ENCODE measurements around the gene BCO1. TPM values are rescaled to one million over a fixed set of nuclear protein-coding genes. Genes with fewer than 3 reads are reported as not detected.

Gene BCO1
- total RNA-seq, 2 donors from 2014 or later = 0.18 to 2.2 TPM

- no peaks in the 10 kb centered on the region for H3K27me3 ChIP-seq (replicated peaks; ENCODE audit: insufficient read depth)
- no peak for DNase-seq (ENCODE audit: low spot score)
- H3K4me3 ChIP-seq = no peak overlapping the region
- no peaks in the 10 kb centered on the region for H3K36me3 ChIP-seq
- no peaks in the 10 kb centered on the region for H3K9me3 ChIP-seq
- no peaks in the 10 kb centered on the region for H3K4me1 ChIP-seq (replicated peaks)
- intact Hi-C loops (cut with DNase I) = no loop called here
- no peak overlapping the region for H3K27ac ChIP-seq
- 32% methylated on average over 11 of the region's 11 CpGs for WGBS
- no peak for TF ChIP-seq CTCF (IDR thresholded peaks at IDR 0.05)
- TF ChIP-seq POLR2A (IDR thresholded peaks at IDR 0.05) = no peak
- peak; percentile 5 for TF ChIP-seq POLR2AphosphoS5 (IDR thresholded peaks at IDR 0.05)
Observed at GRCh38 chr16:81212830-81213465, 25.5 kb upstream of the BCO1 start.

- TF ChIP-seq POLR2AphosphoS5 (IDR thresholded peaks at IDR 0.05) (no peak), POLR2A (IDR thresholded peaks at IDR 0.05) (no peak), CTCF (IDR thresholded peaks at IDR 0.05) (peak in 1 of 4 experiments; percentile 9)
Observed at GRCh38 chr16:81214745-81215166, 23.7 kb upstream of the BCO1 start.

GRCh38 chr16:81216114-81216513 lies 22.4 kb upstream of the BCO1 start:
- no peaks in the 10 kb centered on the region for H3K27me3 ChIP-seq (replicated peaks; ENCODE audit: insufficient read depth)
- DNase-seq (ENCODE audit: low spot score) = no peak
- no peak overlapping the region for H3K27ac ChIP-seq
- TF ChIP-seq CTCF (IDR thresholded peaks at IDR 0.05) (no peak), POLR2A (IDR thresholded peaks at IDR 0.05) (no peak), POLR2AphosphoS5 (IDR thresholded peaks at IDR 0.05) (no peak)
- H3K9me3 ChIP-seq = no peaks in the 10 kb centered on the region
- no peaks in the 10 kb centered on the region for H3K4me1 ChIP-seq (replicated peaks)
- intact Hi-C loops (cut with DNase I) = no loop called here
- H3K4me3 ChIP-seq = no peak overlapping the region
- H3K36me3 ChIP-seq = no peaks in the 10 kb centered on the region
- 91% methylated on average over 16 of the region's 16 CpGs for WGBS

More at GRCh38 chr16:81214745-81215166, 23.7 kb upstream of the BCO1 start:
- intact Hi-C loops (cut with DNase I) = no loop called here
- H3K4me1 ChIP-seq (replicated peaks) = no peaks in the 10 kb centered on the region
- no peaks in the 10 kb centered on the region for H3K36me3 ChIP-seq
- DNase-seq (ENCODE audit: low spot score) = no peak
- no peaks in the 10 kb centered on the region for H3K9me3 ChIP-seq
- no peak overlapping the region for H3K4me3 ChIP-seq
- H3K27me3 ChIP-seq (replicated peaks; ENCODE audit: insufficient read depth) = no peaks in the 10 kb centered on the region
- H3K27ac ChIP-seq = no peak overlapping the region
- WGBS = 63% methylated on average over 15 of the region's 15 CpGs

GRCh38 chr16:81216706-81217105 lies 21.8 kb upstream of the BCO1 start:
- TF ChIP-seq POLR2A (IDR thresholded peaks at IDR 0.05) (no peak), POLR2AphosphoS5 (IDR thresholded peaks at IDR 0.05) (no peak), CTCF (IDR thresholded peaks at IDR 0.05) (no peak)
- intact Hi-C loops (cut with DNase I) = no loop called here
- H3K4me1 ChIP-seq (replicated peaks) = no peaks in the 10 kb centered on the region
- no peak for DNase-seq (ENCODE audit: low spot score)
- no peaks in the 10 kb centered on the region for H3K36me3 ChIP-seq
- 63% methylated on average over 2 of the region's 2 CpGs for WGBS
- H3K9me3 ChIP-seq = no peaks in the 10 kb centered on the region
- H3K27ac ChIP-seq = no peak overlapping the region
- H3K4me3 ChIP-seq = no peak overlapping the region
- no peaks in the 10 kb centered on the region for H3K27me3 ChIP-seq (replicated peaks; ENCODE audit: insufficient read depth)

GRCh38 chr16:81219151-81219550 lies 19.3 kb upstream of the BCO1 start:
- no peaks in the 10 kb centered on the region for H3K9me3 ChIP-seq
- intact Hi-C loops (cut with DNase I) = no loop called here
- WGBS = 79% methylated on average over 9 of the region's 9 CpGs
- DNase-seq (ENCODE audit: low spot score) = no peak
- no peaks in the 10 kb centered on the region for H3K27me3 ChIP-seq (replicated peaks; ENCODE audit: insufficient read depth)
- no peak for TF ChIP-seq POLR2A (IDR thresholded peaks at IDR 0.05)
- no peak for TF ChIP-seq POLR2AphosphoS5 (IDR thresholded peaks at IDR 0.05)
- no peak for TF ChIP-seq CTCF (IDR thresholded peaks at IDR 0.05)
- no peaks in the 10 kb centered on the region for H3K36me3 ChIP-seq
- H3K4me3 ChIP-seq = no peak overlapping the region
- H3K27ac ChIP-seq = no peak overlapping the region
- H3K4me1 ChIP-seq (replicated peaks) = no peaks in the 10 kb centered on the region

All from prostate gland (tissue), 2 donors.